Panc1 (cell line): ENCODE results near the gene RARRES2. TPM values are rescaled to one million over a fixed set of nuclear protein-coding genes. Genes with fewer than 3 reads are reported as not detected.

Source experiments
- ATAC-seq: fragments of 200-7000 bp; cut with Tn5 transposase; 2 replicates; pipeline ENCODE4 v1.9.1; 2020; ENCODE audit warnings: mild to moderate bottlenecking, moderate library complexity
- BruUV-seq: library from RNA; stranded (reverse); fragments of 400-500 nt; replicated peaks from 2 replicates; lab custom pipeline; 2021; lab: Mats Ljungman, UMichigan
- CTCF ChIA-PET: fragments of 300-600 bp; sonication (Branson Sonifier 250); formaldehyde crosslinking; loops from one replicate; lab custom pipeline; 2022; ENCODE audit warnings: antibody characterized with exemption; lab: Charles Lee
- POLR2A ChIA-PET: fragments of 300-600 bp; sonication (Branson Sonifier 250); formaldehyde crosslinking; loops from one replicate; lab custom pipeline; 2022; ENCODE audit warnings: antibody characterized with exemption; lab: Charles Lee
- DNase-seq: peaks from one replicate; pipeline ENCODE4 v3.0.0-alpha.2; 2010; ENCODE audit warnings: low read depth, low spot score
- H3K27ac ChIP-seq: 2 replicates; pipeline ENCODE4 v1.5.1; 2011; ENCODE audit warnings: mild to moderate bottlenecking, low read length, inconsistent platforms
- H3K27me3 ChIP-seq: fragments of 200-500 bp; sonication (Bioruptor generic); 2 replicates; pipeline ENCODE4 v1.6.0; 2014; ENCODE audit warnings: low read length, inconsistent platforms; ENCODE audit not compliant: control insufficient read depth, insufficient read depth
- H3K36me3 ChIP-seq: fragments of 200-500 bp; sonication (Bioruptor generic); 2 replicates; pipeline ENCODE4 v1.5.1; 2014; ENCODE audit warnings: inconsistent platforms, mild to moderate bottlenecking, low read length, moderate library complexity; ENCODE audit not compliant: control insufficient read depth, insufficient read depth
- H3K4me1 ChIP-seq: 2 replicates; pipeline ENCODE4 v1.5.1; 2011; ENCODE audit warnings: inconsistent platforms, mild to moderate bottlenecking, low read length, moderate library complexity; ENCODE audit not compliant: control insufficient read depth, insufficient read depth
- H3K4me3 ChIP-seq, 2 experiments: 2 replicates each; pipeline ENCODE4 v1.5.1; 2011 to 2012; ENCODE audit warnings: low read depth in 2 of 2, low read length in 2 of 2, mild to moderate bottlenecking in 2 of 2, inconsistent platforms in 1 of 2, moderate library complexity in 1 of 2
- H3K9me3 ChIP-seq: fragments of 200-500 bp; sonication (Bioruptor generic); 2 replicates; pipeline ENCODE4 v1.5.1; 2014; ENCODE audit warnings: low read depth, mild to moderate bottlenecking, inconsistent platforms, low read length, moderate library complexity; ENCODE audit not compliant: control insufficient read depth, insufficient read depth
- CTCF ChIP-seq: fragments of 450-650 bp; IDR thresholded peaks from 2 replicates; pipeline ENCODE4 v1.5.1; 2017; ENCODE audit warnings: mild to moderate bottlenecking
- POLR2AphosphoS5 ChIP-seq: IDR thresholded peaks from 2 replicates; pipeline ENCODE4 v1.6.1; 2012; ENCODE audit warnings: mild to moderate bottlenecking, low read depth, low read length, moderate library complexity
- SIN3A ChIP-seq: IDR thresholded peaks from 2 replicates; pipeline ENCODE4 v1.6.1; 2012; ENCODE audit warnings: low read depth, mild to moderate bottlenecking, low read length, moderate library complexity, borderline replicate concordance; ENCODE audit not compliant: insufficient read depth
- TCF7L2 ChIP-seq: IDR thresholded peaks from 2 replicates; pipeline ENCODE4 v1.6.1; 2011; ENCODE audit warnings: mild to moderate bottlenecking, low read depth, low read length, inconsistent platforms
- in situ Hi-C: cut with HindIII; loops from 2 replicates; pipeline ENCODE4 v1.10.0; 2016; ENCODE audit warnings: low sequenced_read_pairs, low pct_unique_long_range_greater_than_20kb
- intact Hi-C: fragments of 100-400 bp; cut with micrococcal nuclease; formaldehyde crosslinking; loops from one replicate; pipeline ENCODE4 v1.10.0; 2022; ENCODE audit not compliant: unreplicated experiment
- total RNA-seq: library from RNA; stranded (reverse); gene quantifications from one replicate; pipeline ENCODE4 v1.2.1, GENCODE V29; 2021; ENCODE audit not compliant: unreplicated experiment
- TF ChIP-seq, protein P1 (sequence below), 2 experiments: IDR thresholded peaks; 2 replicates each; pipeline ENCODE4 v1.6.1; 2011 to 2012; ENCODE audit warnings: low read depth in 2 of 2, control low read depth in 1 of 2, low read length in 1 of 2, mild to moderate bottlenecking in 1 of 2, moderate library complexity in 1 of 2; ENCODE audit not compliant: insufficient read depth in 1 of 2

Gene RARRES2
- total RNA-seq, 1 experiment from 2014 or later, result 1.1 TPM

DNA sequence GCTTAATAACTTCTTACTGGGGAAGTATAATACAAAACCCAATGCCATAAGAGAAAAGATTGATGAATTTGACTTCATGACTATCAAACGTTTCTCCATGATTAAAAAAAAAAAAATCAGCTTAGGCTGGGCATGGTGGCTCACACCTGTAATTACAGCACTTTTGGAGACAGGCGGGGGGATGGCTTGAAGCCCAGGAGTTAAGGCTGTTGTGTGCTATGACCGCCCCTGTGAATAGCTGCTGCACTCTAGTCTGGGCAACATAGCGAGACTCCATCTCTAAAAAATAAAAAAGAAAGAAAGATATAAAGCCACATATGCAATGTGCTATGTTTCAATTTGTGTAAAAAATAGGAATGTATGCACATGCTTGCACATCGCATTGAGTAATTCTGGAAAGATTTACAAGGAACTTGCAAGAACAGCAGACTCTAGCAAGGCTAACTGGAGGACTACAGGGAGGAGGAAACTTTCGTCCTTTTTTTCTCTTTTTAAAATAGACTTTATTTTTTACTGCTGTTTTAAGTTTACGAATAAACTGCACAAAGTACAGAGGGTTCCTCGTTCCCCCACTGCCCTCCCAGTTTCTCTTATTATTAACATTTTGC, 10.3 kb upstream of the RARRES2 start:
- no TSS peak for BruUV-seq
- DNase-seq (no peak), ATAC-seq (no peak; the same call in 1 of the 2 replicates)
- intact Hi-C loops, result no loop called here
- no peak for TF ChIP-seq TCF7L2
- TF ChIP-seq SIN3A, result no peak
- no peak for TF ChIP-seq POLR2AphosphoS5
- TF ChIP-seq, protein P1, sequence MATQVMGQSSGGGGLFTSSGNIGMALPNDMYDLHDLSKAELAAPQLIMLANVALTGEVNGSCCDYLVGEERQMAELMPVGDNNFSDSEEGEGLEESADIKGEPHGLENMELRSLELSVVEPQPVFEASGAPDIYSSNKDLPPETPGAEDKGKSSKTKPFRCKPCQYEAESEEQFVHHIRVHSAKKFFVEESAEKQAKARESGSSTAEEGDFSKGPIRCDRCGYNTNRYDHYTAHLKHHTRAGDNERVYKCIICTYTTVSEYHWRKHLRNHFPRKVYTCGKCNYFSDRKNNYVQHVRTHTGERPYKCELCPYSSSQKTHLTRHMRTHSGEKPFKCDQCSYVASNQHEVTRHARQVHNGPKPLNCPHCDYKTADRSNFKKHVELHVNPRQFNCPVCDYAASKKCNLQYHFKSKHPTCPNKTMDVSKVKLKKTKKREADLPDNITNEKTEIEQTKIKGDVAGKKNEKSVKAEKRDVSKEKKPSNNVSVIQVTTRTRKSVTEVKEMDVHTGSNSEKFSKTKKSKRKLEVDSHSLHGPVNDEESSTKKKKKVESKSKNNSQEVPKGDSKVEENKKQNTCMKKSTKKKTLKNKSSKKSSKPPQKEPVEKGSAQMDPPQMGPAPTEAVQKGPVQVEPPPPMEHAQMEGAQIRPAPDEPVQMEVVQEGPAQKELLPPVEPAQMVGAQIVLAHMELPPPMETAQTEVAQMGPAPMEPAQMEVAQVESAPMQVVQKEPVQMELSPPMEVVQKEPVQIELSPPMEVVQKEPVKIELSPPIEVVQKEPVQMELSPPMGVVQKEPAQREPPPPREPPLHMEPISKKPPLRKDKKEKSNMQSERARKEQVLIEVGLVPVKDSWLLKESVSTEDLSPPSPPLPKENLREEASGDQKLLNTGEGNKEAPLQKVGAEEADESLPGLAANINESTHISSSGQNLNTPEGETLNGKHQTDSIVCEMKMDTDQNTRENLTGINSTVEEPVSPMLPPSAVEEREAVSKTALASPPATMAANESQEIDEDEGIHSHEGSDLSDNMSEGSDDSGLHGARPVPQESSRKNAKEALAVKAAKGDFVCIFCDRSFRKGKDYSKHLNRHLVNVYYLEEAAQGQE (IDR thresholded peaks at IDR 0.05; ENCODE audit: insufficient read depth in 1 of 2, low read depth in 2 of 2, low read length in 1 of 2), result no peak
- TF ChIP-seq CTCF, result no peak
- POLR2A ChIA-PET, result no interaction called here
- CTCF ChIA-PET, result no interaction called here
- peaks cover 10% of the 10 kb centered on the region; the same call in 1 of the 2 replicates for H3K4me1 ChIP-seq
- H3K9me3 ChIP-seq, result no peaks in the 10 kb centered on the region
- H3K4me3 ChIP-seq, result no peak overlapping the region
- H3K27me3 ChIP-seq, result no peaks in the 10 kb centered on the region
- H3K36me3 ChIP-seq, result no peaks in the 10 kb centered on the region
- in situ Hi-C loops, result no loop called here
- no peak overlapping the region for H3K27ac ChIP-seq

DNA sequence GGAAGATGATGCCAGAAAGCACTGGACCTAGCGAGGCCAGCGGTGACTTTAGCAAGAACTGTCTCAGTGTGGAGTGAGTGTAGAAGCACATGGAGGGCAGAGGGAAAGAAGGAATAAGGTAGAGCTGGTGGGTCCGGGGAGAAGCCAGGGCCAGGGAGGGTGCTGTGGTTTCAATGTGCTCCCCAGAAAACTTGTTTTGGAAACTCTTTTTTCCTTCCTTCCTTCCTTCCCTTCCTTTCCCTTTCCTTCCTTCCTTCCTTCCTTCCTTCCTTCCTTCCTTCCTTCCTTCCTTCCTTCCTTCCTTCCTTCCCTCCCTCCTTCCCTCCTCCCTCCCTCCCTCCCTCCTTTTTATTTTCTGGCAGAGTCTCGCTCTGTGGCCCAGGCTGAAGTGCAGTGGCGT, 5.5 kb upstream of the RARRES2 start:
- in situ Hi-C loops (no loop called here), intact Hi-C loops (no loop called here)
- no peak for TF ChIP-seq POLR2AphosphoS5
- no peak for TF ChIP-seq TCF7L2
- TF ChIP-seq, protein P1 (IDR thresholded peaks at IDR 0.05; ENCODE audit: insufficient read depth in 1 of 2, low read depth in 2 of 2, low read length in 1 of 2), result no peak
- no peak for TF ChIP-seq SIN3A
- TF ChIP-seq CTCF, result no peak
- Histone ChIP-seq H3K4me3 (no peak overlapping the region), H3K4me1 (0 out of 2 replicates have a peak, but pooled peaks cover 5% of the 10 kb centered on the region), H3K36me3 (no peaks in the 10 kb centered on the region), H3K27ac (no peak overlapping the region), H3K27me3 (no peaks in the 10 kb centered on the region), H3K9me3 (peaks cover 11% of the 10 kb centered on the region; the same call in 1 of the 2 replicates)
- CTCF ChIA-PET, result interaction anchor here (1.3 kb wide), 1 partner anchor 9 kb away, joined by 7 read pairs; no protein-coding TSS in a partner anchor
- DNase-seq, result no peak
- POLR2A ChIA-PET, result interaction anchor here (0.7 kb wide), 2 partner anchors 56 to 531 kb away, joined by 4 to 22 read pairs; no protein-coding TSS in a partner anchor
- no peak; the same call in 1 of the 2 replicates for ATAC-seq
- no TSS peak for BruUV-seq
